Kasumi-1 (cell line): ENCODE results near the gene NEU4.
"Not testable (repeated sequence)": the region's sequence is repeated elsewhere in the genome, so short reads cannot be mapped to it uniquely, and the experiment has no call there.

Source experiments
- DNase-seq, 2 experiments: peaks; one replicate each; lab custom pipeline; 2025; lab: John Stamatoyannopoulos, UW

Gene NEU4, protein sequence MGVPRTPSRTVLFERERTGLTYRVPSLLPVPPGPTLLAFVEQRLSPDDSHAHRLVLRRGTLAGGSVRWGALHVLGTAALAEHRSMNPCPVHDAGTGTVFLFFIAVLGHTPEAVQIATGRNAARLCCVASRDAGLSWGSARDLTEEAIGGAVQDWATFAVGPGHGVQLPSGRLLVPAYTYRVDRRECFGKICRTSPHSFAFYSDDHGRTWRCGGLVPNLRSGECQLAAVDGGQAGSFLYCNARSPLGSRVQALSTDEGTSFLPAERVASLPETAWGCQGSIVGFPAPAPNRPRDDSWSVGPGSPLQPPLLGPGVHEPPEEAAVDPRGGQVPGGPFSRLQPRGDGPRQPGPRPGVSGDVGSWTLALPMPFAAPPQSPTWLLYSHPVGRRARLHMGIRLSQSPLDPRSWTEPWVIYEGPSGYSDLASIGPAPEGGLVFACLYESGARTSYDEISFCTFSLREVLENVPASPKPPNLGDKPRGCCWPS

DNA sequence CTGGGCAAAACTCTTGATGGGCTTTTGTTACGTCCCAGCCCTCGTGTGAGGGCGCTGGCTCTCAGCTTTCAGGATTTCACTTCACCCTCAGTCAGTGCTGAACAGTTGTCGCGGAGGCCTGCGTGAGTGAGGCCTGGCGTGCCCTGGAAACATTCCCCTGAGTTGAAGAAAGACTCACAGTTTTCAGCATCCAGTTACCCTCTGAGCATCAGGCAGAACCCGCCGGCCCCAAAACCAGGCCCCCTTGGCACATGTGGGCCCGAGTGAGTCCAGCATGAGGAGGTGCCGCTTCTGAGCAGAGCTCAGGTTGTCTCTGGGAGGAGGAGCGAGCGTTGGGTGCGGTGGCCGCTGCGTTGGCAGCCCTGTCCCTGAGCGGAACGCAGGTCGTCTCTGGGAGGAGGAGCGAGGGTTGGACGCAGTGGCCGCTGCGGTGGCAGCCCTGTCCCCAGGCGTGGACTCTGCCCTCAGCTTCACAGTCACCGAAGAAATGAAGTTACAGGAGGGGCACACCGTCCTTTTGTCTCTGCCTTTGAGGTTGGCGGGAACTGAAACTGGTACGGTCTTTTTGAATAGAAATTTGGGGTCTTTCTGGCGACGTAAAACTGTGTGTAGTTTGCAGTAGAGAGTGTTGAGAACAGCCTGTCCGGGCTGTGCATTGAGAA lies at the start of gene NEU4:
NEU4 (plus strand) TSS at position 473 of the 662 bp plus-strand sequence. CDS start 5,292 bp downstream, outside the sequence.
- no peak for DNase-seq

DNA sequence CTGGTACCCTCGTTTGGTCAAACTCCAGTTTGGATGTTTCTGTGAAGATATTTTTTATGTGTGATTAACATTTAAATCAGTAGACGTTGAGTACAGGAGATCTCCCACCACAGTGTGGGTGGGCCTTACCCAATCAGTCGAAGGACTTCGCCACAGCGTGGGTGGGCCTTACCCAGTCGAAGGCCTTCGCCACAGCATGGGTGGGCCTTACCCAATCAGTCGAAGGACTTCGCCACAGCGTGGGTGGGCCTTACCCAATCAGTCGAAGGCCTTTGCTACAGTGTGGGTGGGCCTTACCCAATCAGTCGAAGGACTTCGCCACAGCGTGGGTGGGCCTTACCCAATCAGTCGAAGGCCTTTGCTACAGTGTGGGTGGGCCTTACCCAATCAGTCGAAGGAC lies 49.1 kb upstream of the NEU4 start:
- not testable (repeated sequence) for DNase-seq

DNA sequence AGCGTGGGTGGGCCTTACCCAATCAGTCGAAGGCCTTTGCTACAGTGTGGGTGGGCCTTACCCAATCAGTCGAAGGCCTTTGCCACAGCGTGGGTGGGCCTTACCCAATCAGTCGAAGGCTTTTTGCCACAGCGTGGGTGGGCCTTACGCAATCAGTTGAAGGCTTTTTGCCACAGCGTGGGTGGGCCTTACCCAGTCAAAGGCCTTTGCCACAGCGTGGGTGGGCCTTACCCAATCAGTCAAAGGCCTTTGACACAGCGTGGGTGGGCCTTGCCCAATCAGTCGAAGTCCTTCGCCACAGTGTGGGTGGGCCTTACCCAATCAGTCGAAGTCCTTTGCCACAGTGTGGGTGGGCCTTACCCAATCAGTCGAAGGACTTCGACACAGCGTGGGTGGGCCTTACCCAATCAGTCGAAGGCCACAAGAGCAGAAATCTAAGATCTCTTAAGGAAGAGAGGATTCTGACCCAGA lies 48.7 kb upstream of the NEU4 start:
- DNase-seq = no peak

DNA sequence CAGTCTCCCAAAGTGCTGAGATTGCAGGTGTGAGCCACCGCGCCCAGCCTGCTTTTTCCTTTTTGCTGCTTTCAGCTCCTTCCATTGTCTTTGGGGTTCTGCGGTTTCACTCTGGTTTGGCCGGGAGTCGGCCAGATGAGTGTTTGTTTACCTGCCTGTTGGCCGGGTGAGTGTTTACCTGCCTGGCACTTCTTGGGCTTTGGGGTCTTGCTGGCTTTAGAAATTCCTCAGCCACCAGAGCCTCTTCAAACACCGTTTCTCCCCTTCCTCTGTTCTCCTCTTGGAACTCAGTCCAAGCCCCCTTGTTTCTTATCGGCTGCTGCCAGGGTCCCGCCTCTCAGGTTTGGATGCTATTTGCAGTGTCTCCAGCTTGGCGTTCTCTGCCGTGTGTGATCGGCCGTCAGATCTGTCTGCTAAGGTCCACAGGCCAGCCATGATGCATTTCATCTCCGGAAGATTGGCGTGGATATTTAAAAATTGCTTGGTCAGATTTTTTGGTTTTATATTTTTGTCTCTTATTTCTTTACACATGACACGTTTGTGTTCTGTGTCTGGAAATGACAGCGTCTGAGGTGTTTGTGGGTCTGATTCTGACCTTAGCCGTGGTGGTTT lies 46.6 kb upstream of the NEU4 start:
- no peak for DNase-seq

DNA sequence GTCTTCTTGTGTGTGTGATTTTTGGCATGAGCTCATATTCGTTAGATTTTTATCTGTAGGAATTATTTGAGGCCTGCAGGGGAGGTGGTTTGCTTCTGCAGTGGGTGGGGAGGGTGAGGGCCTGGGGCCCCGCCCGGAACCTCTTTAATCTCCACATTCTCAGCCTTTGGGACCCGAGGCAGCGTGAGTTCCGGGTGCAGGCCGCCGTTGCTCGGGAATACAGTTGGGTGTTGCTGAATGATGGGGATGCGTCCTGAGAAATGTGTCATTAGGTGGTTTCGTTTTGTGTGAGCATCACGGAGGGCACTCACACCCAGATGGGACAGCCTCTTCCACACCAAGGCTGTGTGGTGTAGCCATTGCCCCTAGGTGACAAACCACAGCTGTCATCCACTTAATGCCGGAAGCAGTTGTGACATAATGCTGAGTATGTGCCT lies 46.0 kb upstream of the NEU4 start:
- no peak for DNase-seq

DNA sequence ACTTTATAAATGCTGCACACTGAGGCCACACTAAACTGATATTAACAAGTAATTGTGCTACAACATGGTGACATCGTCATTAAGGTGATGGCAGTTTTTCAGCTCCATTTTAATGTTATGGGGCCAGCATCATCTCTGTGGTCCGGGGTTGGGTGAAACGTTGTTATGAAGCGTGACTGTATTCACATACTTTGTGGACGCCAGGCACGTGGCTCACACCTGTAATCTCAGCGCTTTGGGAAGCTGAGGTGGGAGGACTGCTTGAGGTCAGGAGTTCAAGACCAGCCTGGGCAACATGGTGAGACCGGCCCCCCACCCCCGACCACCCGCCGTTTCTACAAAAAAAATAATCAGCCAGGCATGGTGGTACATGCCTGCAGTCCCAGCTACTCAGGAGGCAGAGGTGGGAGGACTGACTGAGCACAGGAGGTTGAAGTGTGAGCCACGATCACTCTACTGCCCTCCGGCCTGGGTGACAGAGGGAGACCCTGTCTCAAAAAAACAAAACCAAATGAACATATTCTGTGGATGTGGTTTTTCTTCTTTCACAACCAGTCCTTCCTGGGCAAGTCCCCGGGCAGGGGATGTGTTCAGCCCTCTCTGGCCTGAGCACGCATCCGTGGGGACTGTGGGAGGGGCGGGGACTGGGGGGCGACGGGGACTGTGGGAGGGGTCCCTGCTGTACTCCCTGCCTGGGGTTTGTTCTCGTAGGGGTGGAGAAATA lies 45.3 kb upstream of the NEU4 start:
- DNase-seq = no peak

DNA sequence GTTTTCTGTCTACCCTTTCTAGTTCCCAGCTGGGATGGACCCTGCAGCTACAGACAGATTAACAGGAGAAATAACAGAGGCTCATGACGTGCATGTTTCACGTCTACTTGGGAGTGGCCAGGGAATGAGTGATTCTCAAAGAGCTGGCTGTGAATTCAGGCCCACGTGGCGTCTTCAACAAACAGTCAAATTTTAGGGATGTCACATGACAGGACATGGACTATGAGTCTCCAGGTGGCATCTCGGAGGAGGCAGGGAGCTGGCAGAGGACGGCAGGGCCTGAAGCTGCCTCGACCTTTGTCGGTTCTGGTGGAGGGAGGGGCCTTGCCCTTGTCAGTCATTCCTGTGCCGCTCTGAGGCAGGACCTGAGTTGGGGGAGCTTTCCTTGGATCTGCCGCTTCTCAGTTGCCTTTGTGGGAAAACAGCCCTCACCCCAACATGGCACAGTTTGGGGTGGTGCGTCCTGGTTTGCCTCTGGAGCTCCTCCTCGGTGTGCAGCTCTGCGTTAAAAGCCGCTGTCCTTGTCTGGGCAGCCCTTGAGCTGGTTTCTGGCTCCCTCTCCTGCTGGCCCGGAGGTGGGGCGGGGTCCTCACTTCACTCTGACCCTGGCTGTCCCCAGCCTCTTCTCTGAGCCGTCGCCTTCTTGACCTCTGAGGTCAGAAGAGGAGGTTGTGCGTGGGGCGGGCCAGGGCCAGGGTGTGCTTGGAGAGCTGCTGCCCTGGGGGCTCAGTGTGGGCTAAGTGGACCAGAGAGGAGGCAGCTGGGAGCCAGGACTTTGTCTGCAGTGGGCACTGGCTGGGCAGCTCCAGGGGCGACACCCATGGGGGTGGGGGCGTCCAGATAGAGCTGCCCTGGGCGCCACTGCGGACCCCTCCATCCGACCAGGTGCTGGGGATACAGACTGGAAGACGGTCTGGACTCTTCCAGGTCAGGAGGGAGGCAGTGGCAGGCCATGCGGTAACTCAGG lies 44.4 kb upstream of the NEU4 start:
- DNase-seq = no peak

DNA sequence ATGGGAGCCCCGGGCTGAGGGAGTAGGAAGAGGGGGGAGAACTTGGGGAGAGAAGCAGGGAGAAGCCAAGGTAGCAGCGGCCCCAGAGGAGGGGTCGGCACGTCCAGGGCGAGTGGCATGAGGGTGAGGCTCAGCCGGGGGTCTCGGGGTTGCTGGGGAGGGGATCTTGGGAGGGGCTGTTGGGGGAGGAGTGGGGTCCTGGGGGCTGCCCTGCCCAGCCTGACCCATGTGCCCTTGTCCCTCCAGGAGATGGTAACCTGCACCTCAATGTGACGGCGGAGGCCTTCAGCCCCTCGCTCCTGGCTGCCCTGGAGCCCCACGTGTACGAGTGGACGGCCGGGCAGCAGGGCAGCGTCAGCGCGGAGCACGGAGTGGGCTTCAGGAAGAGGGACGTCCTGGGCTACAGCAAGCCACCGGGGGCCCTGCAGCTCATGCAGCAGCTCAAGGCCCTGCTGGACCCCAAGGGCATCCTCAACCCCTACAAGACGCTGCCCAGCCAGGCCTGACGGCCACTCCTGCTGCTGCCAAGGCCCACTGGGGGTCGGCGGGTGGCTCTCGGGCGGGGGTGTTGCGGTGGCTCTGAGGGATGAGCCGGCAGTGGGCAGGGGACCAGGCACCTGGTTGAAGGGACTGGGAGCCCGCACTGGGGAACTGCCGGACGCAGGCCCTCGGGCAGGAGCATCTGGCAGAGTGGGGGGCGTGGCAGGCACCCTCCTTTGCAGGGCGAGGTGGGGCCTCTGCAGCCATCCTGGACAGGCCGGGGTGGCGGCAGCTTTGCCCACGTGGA lies 41.3 kb upstream of the NEU4 start:
- DNase-seq = no peak

DNA sequence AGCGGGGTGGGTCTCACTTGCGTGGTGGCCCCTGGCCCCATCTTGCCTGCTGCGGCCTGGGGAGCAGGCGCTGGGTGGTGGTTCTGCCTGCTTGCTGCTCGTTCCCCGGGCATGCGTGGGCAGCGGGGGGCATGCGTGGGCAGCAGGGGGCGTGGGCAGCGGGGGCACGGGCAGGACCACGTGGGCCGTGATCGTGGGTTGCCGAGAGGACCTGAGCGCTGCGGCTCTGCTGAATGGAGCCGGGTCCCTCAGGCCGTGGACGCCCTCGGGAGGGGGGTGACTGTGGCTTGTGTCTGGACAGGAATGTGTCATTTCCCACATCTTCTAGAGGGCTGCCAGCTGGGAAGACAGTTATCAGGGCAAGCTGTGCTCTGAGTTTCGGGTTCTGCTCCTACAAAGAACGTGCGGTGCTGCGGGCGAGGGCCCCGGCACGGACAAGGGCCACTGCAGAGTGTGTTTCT lies 40.7 kb upstream of the NEU4 start:
- DNase-seq = no peak

DNA sequence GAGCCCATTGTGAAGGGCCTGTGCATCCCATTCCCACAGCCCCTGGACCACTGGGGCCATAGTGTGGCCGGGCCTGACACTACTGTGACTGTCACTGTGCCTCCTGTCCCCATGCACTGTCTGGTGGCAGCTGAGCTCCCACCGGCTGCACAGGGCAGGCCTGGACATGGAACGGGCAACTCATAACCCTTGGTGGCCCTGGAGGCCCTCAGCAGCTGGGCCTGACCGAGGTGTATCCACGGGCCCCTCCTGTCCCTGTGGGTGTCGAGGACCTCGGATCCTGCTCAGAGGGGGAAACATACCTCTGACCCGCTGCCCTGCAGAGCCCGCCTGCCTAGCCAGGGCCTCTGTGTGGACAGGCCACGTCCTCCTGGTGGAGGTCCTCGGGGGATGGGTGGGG lies 40.1 kb upstream of the NEU4 start:
- no peak for DNase-seq

DNA sequence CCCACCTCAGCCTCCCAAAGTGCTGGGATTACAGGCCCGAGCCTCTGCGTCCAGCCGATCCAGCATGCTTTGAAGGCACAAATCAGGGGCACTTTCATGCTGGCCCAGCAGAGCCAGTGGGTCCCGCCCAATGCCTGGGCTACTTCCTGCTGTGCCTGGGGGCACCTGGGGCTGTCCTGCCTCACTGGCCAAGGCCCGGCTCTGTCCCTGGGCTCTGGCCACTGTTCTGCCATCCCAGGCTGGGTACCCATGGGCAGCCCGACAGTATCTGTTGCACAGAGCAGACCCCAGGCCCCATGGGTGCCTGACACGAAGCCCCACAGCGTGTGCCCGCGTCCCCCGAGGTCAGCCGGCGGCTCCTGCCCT lies 39.2 kb upstream of the NEU4 start:
- DNase-seq = no peak

DNA sequence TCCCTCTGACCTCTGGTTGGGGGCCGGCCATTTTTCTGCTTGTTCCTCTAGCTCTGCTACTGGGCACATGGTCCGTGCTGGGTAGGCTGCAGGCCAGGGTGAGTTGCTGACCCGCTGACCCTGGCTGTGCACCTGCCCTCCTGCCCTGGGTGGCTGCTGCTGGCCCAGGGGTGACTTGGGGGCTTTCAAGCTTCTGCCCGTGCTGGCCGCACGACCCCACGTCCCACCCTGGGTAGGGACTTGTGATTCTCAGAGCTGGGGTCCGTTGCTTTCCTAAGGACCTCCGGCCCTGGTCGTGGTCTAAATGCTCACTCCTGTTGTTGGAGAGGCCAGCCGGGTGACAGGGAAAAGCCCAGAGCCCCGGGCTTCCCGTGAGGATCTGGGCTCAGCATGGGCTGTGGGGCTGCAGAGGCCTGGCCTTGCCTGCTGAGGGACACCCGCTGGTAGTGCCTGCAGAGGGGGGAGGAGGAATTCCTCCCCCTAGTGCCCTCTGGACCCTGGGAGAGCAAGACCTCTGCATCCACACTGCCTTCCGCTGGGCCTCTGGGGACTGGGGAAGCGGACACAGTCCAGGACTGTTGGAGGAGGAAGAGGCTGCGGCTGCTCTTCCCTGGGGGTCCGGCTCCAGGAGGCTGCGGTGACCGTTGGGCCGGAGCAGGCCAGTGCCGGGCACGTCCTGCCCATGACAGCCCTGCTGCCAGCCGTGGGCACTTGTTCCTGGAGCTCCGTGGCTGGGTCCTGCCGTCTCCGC lies 38.6 kb upstream of the NEU4 start:
- DNase-seq = no peak

DNA sequence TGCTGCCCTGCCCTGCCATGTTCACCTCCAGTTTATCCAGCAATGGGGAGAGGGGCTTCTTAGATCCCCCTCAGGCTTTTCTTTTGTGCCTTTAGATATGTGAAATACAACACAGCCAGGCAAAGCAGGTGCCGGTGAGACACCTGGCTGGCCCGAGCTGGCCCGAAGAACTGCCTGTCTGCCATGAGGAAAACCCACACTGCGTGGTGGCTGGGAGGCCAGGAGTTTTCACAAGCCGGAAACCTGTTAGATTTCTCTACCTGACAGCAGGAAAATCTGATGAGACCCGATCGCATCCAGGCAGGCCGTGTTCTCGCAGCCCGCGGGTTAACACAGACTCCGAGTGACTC lies 38.1 kb upstream of the NEU4 start:
- no peak for DNase-seq

DNA sequence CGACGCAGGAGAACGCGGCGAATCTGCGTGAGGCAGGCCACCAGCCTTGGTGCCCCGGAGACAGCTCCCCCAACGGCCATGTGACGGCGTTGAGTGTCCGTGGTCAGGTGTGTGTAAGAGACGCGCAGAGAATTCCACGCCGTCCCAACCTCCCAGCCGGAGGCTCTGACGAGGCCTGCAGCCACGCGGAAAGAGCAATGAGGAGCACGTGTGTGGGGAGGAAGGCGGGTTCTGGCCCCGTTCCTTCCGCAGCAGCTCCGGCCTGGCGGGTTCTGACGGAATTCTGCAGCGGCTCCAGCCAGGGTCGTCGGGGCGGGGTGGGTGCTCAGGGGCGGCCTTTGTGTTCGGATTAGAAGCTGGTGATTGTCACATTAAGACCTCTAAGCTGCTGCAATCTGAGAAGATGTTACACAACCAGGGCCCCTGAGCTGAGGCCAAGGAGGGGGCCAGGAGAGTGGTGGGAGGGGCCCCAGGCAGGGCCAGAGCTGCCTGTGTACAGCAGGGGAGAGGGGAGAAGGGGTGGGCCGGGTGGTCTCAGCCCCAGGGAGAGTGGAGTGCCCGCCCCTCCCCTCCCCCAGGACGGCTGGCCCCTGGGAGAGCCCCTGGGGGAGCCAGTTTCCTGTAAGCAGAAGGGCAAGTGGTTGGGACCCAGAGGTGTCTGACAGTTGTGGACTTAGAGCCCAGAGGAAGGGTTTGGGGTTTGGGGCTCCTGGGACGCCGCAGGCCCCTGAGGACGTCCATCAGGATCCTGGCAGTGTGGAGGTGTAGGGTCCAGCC lies 37.5 kb upstream of the NEU4 start:
- DNase-seq = no peak

DNA sequence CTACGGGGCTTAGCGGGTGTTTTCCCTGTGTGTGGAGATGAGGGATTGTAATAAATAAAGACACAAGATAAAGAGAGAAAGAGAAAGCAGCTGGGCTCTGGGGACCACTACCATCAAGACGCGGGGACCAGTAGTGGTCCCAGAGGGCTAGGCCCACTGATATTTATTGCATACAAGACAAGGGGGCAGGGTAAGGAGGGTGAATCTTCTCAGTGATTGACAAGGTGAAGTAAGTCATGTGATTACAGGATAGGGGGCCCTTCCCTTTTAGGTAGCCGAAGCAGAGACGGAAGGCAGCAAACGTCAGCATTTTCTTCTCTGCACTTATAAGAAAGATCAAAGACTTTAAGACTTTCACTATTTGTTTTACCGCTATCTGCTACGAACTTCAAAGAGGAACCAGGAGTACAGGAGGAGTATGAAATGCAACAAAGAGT lies 36.9 kb upstream of the NEU4 start:
- no peak for DNase-seq

DNA sequence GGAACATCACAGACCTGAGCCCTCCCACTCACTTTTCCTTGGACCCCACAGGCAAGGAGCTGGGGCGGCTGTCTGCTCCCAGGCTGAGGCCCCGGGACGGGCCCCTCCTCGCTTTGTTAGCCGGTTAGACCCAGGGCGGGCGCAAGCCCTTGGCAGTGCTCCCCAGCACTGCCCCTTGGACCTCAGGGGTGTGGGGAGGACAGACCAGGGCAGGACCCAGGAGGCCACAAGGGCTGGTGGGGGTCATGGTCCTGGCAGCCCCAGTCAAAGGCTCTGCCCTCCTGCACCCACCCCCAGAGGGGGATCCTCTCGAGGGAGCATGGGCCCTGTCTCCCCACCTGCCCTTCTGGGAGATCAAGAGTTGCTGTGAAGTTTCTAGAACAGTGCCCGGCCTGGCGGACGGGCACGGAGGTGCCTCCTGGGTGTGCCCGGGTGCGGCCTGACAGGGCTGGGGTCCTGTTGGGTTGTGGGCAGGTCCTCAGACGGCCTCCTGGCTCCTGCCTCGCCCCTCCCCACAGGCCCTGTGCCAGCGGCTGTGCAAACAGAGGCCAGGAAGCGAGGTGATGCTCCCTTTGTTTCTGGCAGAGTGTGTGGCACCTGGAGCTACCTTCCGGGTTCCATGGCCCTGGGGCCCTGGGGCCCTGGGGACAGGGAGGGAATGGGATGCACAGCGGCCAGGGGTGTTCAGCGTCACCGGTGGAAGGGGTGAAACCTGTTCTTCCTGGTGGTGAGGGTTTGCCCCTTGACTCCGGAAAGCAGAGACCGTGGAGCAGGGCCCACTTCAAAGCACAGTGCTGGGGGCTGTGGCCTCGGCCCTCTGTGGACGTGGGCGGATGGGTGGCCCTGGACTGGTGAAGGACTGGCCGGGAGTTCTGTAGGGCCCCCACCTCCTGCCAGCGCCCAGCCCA lies 35.2 kb upstream of the NEU4 start:
- DNase-seq = no peak

DNA sequence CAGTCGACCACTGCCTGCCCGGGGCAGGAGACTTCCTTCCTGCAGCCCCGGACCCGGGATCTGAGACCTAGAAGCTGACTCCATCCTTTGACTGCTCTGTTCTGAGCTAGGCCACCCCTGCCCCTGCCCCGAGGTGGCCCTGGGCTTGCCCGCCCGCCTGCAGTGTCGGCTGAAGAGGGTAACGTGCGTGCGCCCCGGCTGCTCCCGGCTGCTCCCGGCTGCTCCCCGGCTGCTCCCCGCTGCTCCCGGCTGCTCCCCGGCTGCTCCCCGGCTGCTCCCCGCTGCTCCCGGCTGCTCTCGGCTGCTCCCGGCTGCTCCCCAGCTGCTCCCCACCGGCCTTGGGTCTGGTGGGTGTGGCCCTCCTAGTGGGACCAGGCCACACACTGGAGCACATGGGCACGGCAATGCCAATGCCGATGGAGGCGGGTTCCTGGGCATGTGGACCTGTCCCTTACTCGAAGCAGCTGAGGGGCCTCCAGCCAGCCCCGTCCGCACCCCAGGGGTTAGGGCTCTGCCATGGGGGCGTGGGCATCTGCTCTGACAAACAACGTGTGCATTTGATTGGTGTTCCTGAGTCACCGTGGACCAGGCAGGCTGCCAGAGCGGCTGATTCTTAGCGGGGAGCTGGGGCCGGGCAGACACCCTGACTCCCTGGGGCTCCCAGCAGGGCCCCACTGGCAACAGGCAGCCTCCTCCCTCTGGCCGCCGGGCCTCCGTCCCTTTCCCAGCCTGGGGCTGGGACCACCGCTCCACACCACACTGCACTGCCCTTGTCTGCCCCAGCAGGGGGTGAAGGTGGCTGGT lies 34.4 kb upstream of the NEU4 start:
- no peak for DNase-seq
